Neural crest cell (in vitro differentiated cells): ENCODE results near the gene OR6B1. TPM values are rescaled to one million over a fixed set of nuclear protein-coding genes. Genes with fewer than 3 reads are reported as not detected.
"Not testable (repeated sequence)": the region's sequence is repeated elsewhere in the genome, so short reads cannot be mapped to it uniquely, and the experiment has no call there.

Experiments used
- DNase-seq: peaks from one replicate; pipeline ENCODE4 v3.0.0; 2021; ENCODE audit warnings: low read depth, mixed read lengths, low spot score
- H3K27ac Mint-ChIP-seq: one replicate; pipeline ENCODE4 v1.8.0; 2021; ENCODE audit warnings: mild to moderate bottlenecking, mixed read lengths; ENCODE audit not compliant: unreplicated experiment
- H3K27me3 Mint-ChIP-seq: 2 replicates; pipeline ENCODE4 v1.8.0; 2021; ENCODE audit warnings: low read depth, mild to moderate bottlenecking, mixed read lengths
- H3K36me3 Mint-ChIP-seq: 2 replicates; pipeline ENCODE4 v1.8.0; 2021; ENCODE audit warnings: low read depth, mild to moderate bottlenecking, mixed read lengths
- H3K4me1 Mint-ChIP-seq: 2 replicates; pipeline ENCODE4 v1.8.0; 2021; ENCODE audit warnings: mixed read lengths
- H3K4me3 Mint-ChIP-seq: one replicate; pipeline ENCODE4 v1.8.0; 2021; ENCODE audit warnings: mild to moderate bottlenecking, mixed read lengths
- H3K9me3 Mint-ChIP-seq: 2 replicates; pipeline ENCODE4 v1.8.0; 2021; ENCODE audit warnings: mixed read lengths
- total RNA-seq: library from RNA; stranded (reverse); gene quantifications from 2 replicates; pipeline ENCODE4 v1.2.1, GENCODE V29; 2021
- TF ChIP-seq, protein P1 (sequence below): fragments of 200-600 bp; sonication (generic); conservative IDR thresholded peaks from 2 replicates; pipeline ENCODE4 v1.5.0; 2021; ENCODE audit warnings: antibody characterized with exemption, mild to moderate bottlenecking

The OR6B1 gene
- total RNA-seq, 1 donor from 2014 or later: not detected

DNA sequence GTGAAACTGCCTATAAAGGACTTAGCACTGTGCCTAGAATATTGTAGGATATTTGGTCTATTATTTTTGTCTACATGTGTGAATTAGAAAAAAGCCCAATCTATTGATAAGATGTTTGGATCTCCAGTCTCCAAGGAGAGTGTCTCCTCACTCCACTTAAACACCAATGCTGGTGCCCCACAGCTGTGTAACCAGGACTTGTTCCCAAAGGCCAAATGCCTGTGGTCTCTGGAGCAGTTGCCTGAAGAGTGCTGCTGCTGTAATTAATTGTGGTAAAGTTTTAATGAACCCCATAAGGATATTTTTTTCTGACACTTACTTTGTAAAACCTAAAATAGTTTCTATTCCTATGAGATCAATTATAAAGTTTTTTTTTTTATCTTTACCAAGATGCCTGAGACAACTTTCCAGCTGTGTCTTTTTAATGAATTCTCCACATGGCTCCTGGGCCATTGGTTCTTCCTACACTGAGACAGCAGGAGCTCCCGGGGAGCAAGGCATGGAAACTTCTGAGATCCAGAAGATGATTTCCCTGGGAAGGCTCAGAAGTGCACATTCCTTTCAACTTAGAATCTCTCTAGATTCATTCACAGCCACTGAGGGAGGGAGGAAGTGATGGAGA lies 37.4 kb downstream of the OR6B1 start:
- Mint-ChIP-seq H3K9me3 (no peaks in the 10 kb centered on the region), H3K4me1 (no peaks in the 10 kb centered on the region), H3K36me3 (no peaks in the 10 kb centered on the region), H3K27me3 (no peaks in the 10 kb centered on the region), H3K27ac (no peak overlapping the region), H3K4me3 (no peak overlapping the region)
- TF ChIP-seq, protein P1, sequence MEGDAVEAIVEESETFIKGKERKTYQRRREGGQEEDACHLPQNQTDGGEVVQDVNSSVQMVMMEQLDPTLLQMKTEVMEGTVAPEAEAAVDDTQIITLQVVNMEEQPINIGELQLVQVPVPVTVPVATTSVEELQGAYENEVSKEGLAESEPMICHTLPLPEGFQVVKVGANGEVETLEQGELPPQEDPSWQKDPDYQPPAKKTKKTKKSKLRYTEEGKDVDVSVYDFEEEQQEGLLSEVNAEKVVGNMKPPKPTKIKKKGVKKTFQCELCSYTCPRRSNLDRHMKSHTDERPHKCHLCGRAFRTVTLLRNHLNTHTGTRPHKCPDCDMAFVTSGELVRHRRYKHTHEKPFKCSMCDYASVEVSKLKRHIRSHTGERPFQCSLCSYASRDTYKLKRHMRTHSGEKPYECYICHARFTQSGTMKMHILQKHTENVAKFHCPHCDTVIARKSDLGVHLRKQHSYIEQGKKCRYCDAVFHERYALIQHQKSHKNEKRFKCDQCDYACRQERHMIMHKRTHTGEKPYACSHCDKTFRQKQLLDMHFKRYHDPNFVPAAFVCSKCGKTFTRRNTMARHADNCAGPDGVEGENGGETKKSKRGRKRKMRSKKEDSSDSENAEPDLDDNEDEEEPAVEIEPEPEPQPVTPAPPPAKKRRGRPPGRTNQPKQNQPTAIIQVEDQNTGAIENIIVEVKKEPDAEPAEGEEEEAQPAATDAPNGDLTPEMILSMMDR: no peak
- DNase-seq: no peak

DNA sequence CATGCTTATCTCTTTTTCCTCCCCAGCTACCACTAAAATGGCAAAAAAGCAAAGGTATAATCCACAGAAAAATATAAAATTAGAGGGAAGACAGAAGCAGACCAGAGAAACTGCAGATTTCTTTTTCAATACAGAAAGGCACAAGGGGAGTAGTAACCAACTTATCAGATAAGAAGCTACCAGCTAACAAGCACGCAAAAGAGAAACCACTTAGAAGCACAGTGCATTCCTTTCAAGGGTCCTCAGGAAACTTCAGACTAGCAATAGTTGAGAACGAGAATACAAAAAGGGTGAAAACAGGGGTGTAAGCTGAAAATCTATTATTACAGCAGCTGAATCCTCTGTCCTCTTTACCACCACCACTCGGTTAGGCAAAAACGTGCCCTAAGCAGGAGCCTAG lies 38.8 kb downstream of the OR6B1 start:
- no peaks in the 10 kb centered on the region for H3K4me1 Mint-ChIP-seq
- no peak overlapping the region for H3K4me3 Mint-ChIP-seq
- H3K27ac Mint-ChIP-seq: no peak overlapping the region
- H3K36me3 Mint-ChIP-seq: no peaks in the 10 kb centered on the region
- TF ChIP-seq, protein P1: no peak
- no peaks in the 10 kb centered on the region for H3K9me3 Mint-ChIP-seq
- DNase-seq: no peak
- peaks cover 3% of the 10 kb centered on the region for H3K27me3 Mint-ChIP-seq

DNA sequence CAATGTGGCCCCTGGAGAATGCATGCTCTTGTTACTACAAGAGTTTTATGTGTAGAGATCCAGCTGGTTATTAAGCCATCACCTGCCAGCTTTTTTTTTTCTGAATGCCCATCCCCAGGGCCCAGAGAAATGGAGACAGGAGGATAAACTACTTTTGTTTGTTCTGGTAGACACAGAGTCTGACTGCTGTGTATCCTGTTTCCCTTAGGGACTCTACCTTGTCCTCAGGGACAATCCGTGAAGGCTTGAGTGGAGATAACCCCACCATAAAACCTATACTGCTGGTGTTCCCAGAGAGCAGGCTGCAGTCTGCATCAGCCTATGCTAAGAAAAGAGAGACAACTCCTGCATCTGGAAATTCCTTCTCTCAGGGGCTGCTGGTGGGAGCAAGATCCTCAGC lies 48.5 kb downstream of the OR6B1 start, which contains the start of gene OR2A5:
Gene OR2A5 (plus strand): TSS at position 301 of the 400 bp plus-strand sequence. CDS start 1,454 bp downstream, outside the sequence.
- Mint-ChIP-seq H3K4me3 (no peak within 1 kb of the TSS), H3K36me3 (no peaks in the 10 kb centered on the region), H3K27ac (no peak within 1 kb of the TSS), H3K9me3 (no peaks in the 10 kb centered on the region), H3K27me3 (peaks cover 7% of the 10 kb centered on the region), H3K4me1 (no peaks in the 10 kb centered on the region)
- no peak for DNase-seq
- TF ChIP-seq, protein P1: no peak

DNA sequence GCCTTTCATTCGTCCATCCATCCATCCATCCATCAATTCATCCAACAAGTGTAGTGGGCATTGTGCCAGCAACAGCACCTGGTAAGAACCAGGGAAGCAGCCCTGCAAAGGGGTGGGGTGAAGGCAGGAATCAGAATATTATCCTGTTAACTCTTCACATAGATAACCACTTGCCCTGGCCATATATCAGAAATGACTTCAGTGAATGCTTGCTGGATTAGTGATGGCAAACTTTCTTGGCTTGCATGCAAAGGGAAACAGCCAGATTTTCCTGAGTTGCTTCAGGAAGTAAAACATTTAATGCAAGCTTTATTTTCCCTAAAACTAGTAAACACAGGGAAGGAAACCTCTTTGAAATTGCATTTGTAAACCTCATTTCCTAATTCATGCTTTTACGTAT lies 49.4 kb downstream of the OR6B1 start:
- H3K27ac Mint-ChIP-seq: no peak overlapping the region
- H3K27me3 Mint-ChIP-seq: peaks cover 9% of the 10 kb centered on the region
- no peak for DNase-seq
- no peaks in the 10 kb centered on the region for H3K9me3 Mint-ChIP-seq
- no peaks in the 10 kb centered on the region for H3K4me1 Mint-ChIP-seq
- H3K4me3 Mint-ChIP-seq: no peak overlapping the region
- no peaks in the 10 kb centered on the region for H3K36me3 Mint-ChIP-seq
- TF ChIP-seq, protein P1: no peak

DNA sequence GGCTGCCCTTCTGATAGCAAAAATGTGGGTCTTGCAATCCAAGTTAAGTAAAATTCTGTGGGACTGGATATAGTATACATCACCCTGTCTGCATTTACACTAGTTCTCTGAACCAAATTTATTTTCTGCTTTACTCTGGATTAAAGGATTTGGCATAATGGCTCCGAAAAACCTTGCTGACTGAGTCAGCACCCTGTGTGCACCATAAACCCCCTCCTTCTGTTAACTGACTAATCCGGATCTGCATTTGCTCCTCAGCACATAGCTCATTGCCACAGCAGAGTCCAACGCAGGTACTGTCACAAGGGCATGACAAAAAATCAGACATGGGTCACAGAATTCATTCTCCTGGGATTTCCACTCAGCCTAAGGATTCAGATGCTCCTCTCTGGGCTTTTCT lies 50.0 kb downstream of the OR6B1 start:
- DNase-seq: no peak
- H3K36me3 Mint-ChIP-seq: no peaks in the 10 kb centered on the region
- no peak overlapping the region for H3K4me3 Mint-ChIP-seq
- H3K4me1 Mint-ChIP-seq: no peaks in the 10 kb centered on the region
- peaks cover 9% of the 10 kb centered on the region for H3K27me3 Mint-ChIP-seq
- no peaks in the 10 kb centered on the region for H3K9me3 Mint-ChIP-seq
- TF ChIP-seq, protein P1: no peak
- H3K27ac Mint-ChIP-seq: no peak overlapping the region

DNA sequence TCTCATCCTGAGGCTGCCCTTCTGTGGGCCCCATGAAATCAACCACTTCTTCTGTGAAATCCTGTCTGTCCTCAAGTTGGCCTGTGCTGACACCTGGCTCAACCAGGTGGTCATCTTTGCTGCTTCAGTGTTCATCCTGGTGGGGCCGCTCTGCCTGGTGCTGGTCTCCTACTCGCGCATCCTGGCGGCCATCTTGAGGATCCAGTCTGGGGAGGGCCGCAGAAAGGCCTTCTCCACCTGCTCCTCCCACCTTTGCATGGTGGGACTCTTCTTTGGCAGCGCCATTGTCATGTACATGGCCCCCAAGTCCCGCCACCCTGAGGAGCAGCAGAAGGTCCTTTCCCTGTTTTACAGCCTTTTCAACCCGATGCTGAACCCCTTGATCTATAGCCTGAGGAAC lies 50.8 kb downstream of the OR6B1 start:
- not testable (repeated sequence) for H3K4me1 Mint-ChIP-seq, DNase-seq, H3K27ac Mint-ChIP-seq, H3K4me3 Mint-ChIP-seq, H3K36me3 Mint-ChIP-seq, H3K9me3 Mint-ChIP-seq, H3K27me3 Mint-ChIP-seq
